Adrenal gland (tissue), 12 donors: ENCODE data around the gene PCDH7. TPM values are rescaled to one million over a fixed set of nuclear protein-coding genes. Genes with fewer than 3 reads are reported as not detected.

Source experiments
- DNase-seq, 7 donors: peaks; one replicate each; pipeline ENCODE4 v3.0.0-alpha.2; 2019 to 2020
- H3K27ac ChIP-seq, 5 donors: fragments of 200-600 bp; sonication (generic) in 4 of 5; 1 replicate in 3 of 5; 2 replicates in 2 of 5; pipeline versions ENCODE4 v1.5.1 to v1.8.0; 2016 to 2020; ENCODE audit warnings: mild to moderate bottlenecking in 1 of 5
- H3K27me3 ChIP-seq: fragments of 200-600 bp; 2 replicates; pipeline ENCODE4 v1.8.0; 2021
- H3K36me3 ChIP-seq, 2 donors: fragments of 200-600 bp; replicated peaks in 1 of 2; 1 replicate in 1 of 2; 2 replicates in 1 of 2; pipeline versions ENCODE4 v1.5.1 to v1.8.0; 2018 to 2022
- H3K4me1 ChIP-seq, 2 donors: fragments of 200-600 bp; replicated peaks in 1 of 2; 1 replicate in 1 of 2; 2 replicates in 1 of 2; pipeline versions ENCODE4 v1.5.1 to v1.8.0; 2018 to 2021
- H3K4me3 ChIP-seq, 4 donors: fragments of 200-600 bp; sonication (generic) in 3 of 4; one replicate each; pipeline ENCODE4 v1.5.1; 2016 to 2018
- H3K9me3 ChIP-seq, 3 donors: fragments of 200-600 bp; sonication (generic) in 1 of 3; replicated peaks in 1 of 3; 1 replicate in 2 of 3; 2 replicates in 1 of 3; pipeline versions ENCODE4 v1.5.1 to v1.8.0; 2016 to 2021
- POLR2A ChIP-seq, 2 donors: fragments of 450-650 bp; IDR thresholded peaks; one replicate each; pipeline ENCODE4 v1.6.1; 2017; ENCODE audit warnings: antibody characterized with exemption in 2 of 2, mild to moderate bottlenecking in 2 of 2, moderate library complexity in 1 of 2
- WGBS, 4 donors: extraction: QIAGEN DNeasy Blood & Tissue Kit in 2 of 4; methylation state at CpG; one replicate each; pipeline versions ENCODE4 v1.1.5 to v1.1.7; 2013 to 2017; 5-methylcytosine and 5-hydroxymethylcytosine counted together
- intact Hi-C, 2 donors: fragments of 100-400 bp; cut with DNase I; formaldehyde crosslinking; loops; one replicate each; pipeline versions ENCODE4 v1.14.1 to v1.15.0; 2022 to 2023
- polyA plus RNA-seq, 3 donors: library from polyadenylated mRNA; stranded (reverse); fragments of 200-250 nt in 2 of 3; fragments of 350-450 nt in 1 of 3; fragmentation: Illumina TruSeq in 1 of 3; extraction: RNeasy Lipid Tissue Mini Kit (QIAGEN cat#74804) in 1 of 3; gene quantifications; one replicate each; pipeline ENCODE4 v1.2.3, GENCODE V29; 2013 to 2014
- total RNA-seq, 9 donors: library from RNA; depleted of rRNA in 4 of 9; stranded (reverse); fragments of >200 nt in 4 of 9; fragments of 120-200 nt in 1 of 9; fragmentation: NEBNext Ultra II Directional in 1 of 9; extraction: Animal tissue kit (Norgen Biotek cat#: 25700) in 1 of 9; gene quantifications; one replicate each; pipeline versions ENCODE4 v1.1.0 to v1.2.4, GENCODE V29; 2013 to 2023
- TF ChIP-seq, protein P1 (sequence below), 6 experiments: fragments of 450-650 bp in 4 of 6; fragments of 200-600 bp in 2 of 6; sonication (generic) in 1 of 6; IDR thresholded peaks; 1 replicate in 5 of 6; 2 replicates in 1 of 6; pipeline versions ENCODE4 v1.5.1 to v1.8.0; 2016 to 2021; ENCODE audit warnings: antibody characterized with exemption in 6 of 6, mild to moderate bottlenecking in 2 of 6, moderate library complexity in 1 of 6
- donor health status: healthy with polysubstance abuse.
- donor health status: Bipolar disorder and iron deficiency.
- donor health status: DM: yes; HTN: yes; CAD: no.
- donor health status: DM: no; HTN: no; CAD: no.
- donor health status: DM: no; HTN: no; CAD: no.
- donor health status: DM: yes; HTN: yes; CAD: no.

The PCDH7 gene
- total and polyA plus RNA-seq, 12 donors = 0.74 to 13.0 (median 4.3) TPM

DNA sequence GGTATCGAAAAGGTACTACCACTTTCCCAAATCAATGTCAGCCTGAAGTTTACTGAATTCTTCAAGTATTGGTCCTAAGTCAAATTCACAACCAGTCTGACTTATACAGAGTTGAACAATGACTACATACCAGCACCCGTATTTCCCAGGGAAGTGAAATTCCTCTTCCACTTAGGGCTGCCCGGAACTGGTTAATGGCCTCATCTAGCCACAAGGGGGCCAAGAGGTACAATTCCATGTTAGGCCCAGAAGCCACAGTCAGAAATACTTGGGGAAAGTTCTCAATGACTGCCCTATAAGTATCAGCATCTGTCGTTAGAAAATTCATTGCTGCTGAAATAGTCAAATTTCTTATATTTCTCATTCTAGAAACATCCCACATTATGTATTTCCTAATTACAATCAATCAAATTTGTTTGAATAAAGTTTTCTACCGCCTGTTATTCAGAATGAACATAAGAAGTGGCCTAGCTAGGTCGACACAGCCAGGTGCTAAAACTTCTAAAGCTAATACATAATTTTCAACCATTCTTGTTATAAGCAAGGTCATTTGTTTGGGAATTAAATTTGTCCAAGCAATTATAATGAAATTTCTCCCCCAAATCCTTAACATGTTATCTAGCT, 5.6 kb upstream of the PCDH7 start:
- TF ChIP-seq, protein P1, sequence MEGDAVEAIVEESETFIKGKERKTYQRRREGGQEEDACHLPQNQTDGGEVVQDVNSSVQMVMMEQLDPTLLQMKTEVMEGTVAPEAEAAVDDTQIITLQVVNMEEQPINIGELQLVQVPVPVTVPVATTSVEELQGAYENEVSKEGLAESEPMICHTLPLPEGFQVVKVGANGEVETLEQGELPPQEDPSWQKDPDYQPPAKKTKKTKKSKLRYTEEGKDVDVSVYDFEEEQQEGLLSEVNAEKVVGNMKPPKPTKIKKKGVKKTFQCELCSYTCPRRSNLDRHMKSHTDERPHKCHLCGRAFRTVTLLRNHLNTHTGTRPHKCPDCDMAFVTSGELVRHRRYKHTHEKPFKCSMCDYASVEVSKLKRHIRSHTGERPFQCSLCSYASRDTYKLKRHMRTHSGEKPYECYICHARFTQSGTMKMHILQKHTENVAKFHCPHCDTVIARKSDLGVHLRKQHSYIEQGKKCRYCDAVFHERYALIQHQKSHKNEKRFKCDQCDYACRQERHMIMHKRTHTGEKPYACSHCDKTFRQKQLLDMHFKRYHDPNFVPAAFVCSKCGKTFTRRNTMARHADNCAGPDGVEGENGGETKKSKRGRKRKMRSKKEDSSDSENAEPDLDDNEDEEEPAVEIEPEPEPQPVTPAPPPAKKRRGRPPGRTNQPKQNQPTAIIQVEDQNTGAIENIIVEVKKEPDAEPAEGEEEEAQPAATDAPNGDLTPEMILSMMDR (IDR thresholded peaks at IDR 0.05) = peak; percentile 27 to 54 (median 47)
- TF ChIP-seq POLR2A (IDR thresholded peaks at IDR 0.05) = no peak
- 39 to 55% (median 53%) methylated on average over 6 of the region's 6 CpGs for WGBS, 4 donors
- Histone ChIP-seq H3K4me1 (peaks cover 0 to 10% of the 10 kb centered on the region in 2 donors), H3K27me3 (peaks cover 18% of the 10 kb centered on the region), H3K27ac (no peak overlapping the region), H3K36me3 (no peaks in the 10 kb centered on the region), H3K4me3 (no peak overlapping the region), H3K9me3 (peaks cover 0 to 6% (median 0%) of the 10 kb centered on the region in 3 donors)
- peak in 3 of 7 donors; percentile 29 to 65 (median 35) for DNase-seq
- intact Hi-C loops = no loop called here

DNA sequence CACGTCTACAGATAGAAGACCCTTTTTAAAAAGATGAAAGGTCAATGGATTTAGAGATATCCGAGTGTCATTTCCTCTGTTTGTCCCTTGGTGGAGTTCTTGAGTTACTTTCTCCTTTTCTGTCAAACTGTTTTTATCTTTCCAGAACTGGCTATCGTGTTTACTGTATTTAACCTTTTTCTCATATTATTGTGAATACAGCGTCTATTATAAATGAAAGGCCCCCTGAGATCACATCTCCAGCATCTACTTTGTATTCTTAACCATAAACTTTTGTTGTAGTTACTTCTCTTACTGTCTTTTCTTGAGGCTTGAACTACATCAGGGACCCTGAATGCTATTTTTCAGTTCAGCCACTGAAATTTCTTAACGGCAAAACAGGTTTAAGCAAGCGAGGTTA, 4.0 kb upstream of the PCDH7 start:
- no peak for DNase-seq
- Histone ChIP-seq H3K36me3 (no peaks in the 10 kb centered on the region), H3K27me3 (peaks cover 30% of the 10 kb centered on the region), H3K9me3 (no peaks in the 10 kb centered on the region), H3K27ac (no peak overlapping the region), H3K4me1 (peaks cover 12 to 16% of the 10 kb centered on the region in 2 donors), H3K4me3 (no peak overlapping the region)
- 4 to 7% (median 4%) methylated on average over 6 of the region's 6 CpGs for WGBS, 4 donors
- intact Hi-C loops = no loop called here
- no peak for TF ChIP-seq POLR2A (IDR thresholded peaks at IDR 0.05)
- TF ChIP-seq, protein P1 (IDR thresholded peaks at IDR 0.05) = peak in 4 of 6 experiments; percentile 10 to 37 (median 30)

DNA sequence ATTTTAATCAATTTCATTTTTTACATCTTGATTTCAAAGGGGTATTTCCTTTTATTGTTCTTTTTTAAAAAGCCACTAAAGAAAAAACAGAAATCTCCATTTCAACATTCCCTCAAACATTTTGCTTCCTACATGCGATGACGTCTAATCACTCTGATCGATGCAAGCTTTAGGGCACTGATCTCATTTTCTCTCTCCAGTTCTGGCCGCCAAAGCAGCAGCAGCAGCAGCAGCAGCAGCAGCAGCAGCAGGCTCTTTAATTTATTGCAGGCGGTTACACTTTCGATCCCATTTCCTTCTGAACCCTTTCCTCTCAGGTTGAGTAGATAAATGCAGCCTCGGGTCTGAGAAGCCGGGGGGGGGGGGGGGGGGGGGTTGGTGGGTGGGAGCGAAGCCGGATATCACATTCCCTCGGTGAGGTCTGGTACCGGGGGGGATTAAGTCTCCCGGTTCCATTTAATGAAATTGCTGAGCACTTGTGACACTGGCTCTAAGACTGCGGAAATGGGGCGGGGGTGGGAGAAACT, 3.4 kb upstream of the PCDH7 start:
- no peak for DNase-seq
- Histone ChIP-seq H3K27ac (peak overlapping the region in 1 of 5 donors; percentile 48), H3K4me1 (peaks cover 13 to 22% of the 10 kb centered on the region in 2 donors), H3K9me3 (no peaks in the 10 kb centered on the region), H3K36me3 (no peaks in the 10 kb centered on the region), H3K27me3 (peaks cover 36% of the 10 kb centered on the region), H3K4me3 (peak overlapping the region in 1 of 4 donors; percentile 56)
- 0 to 3% (median 1%) methylated on average over 12 to 15 of the region's 15 CpGs for WGBS, 4 donors
- TF ChIP-seq, protein P1 (IDR thresholded peaks at IDR 0.05) = no peak
- TF ChIP-seq POLR2A (IDR thresholded peaks at IDR 0.05) = no peak
- intact Hi-C loops = no loop called here

DNA sequence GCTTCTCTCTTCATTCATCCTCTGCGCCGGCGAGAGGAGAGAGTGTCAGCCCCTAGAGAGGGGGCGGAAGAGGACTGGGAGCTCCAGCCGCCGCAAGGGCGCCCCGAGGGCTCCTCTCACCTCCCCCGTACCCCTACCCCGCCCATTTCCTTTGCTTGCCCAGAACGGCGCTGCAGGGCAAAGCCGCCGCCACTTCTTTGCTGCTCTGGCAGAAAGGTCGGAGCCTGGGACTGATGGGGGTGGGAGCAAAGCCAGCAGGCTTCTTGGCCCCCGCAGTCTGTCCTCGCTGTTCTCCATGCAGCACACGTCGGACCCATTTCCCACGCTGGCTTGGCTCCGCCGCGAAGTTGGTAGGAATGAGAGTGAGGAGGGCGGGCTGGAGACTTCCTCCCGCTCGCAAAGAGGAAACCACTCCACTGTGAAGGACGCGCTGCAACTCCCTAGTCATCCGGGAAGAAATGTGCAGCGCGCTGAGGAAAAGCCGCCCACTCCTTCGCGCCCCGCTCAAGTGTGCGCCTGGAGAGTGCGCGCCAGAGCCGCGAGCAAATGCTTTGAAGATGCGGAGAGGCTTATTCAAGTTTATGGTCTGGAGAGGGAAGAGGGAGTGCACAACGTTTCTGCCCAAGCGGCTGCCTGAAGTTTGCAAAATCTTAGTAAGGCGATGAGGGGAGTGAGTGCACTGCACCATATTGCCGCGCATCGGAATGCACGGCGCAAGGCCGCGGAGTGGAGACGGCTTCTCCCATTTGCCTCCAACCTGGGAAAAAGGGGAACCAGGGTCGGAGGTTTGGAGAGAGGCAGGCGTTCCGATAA, 2.8 kb upstream of the PCDH7 start:
- Histone ChIP-seq H3K27me3 (peaks cover 42% of the 10 kb centered on the region), H3K9me3 (no peaks in the 10 kb centered on the region), H3K27ac (peak overlapping the region in 1 of 5 donors; percentile 48), H3K36me3 (no peaks in the 10 kb centered on the region), H3K4me1 (peaks cover 13 to 22% of the 10 kb centered on the region in 2 donors), H3K4me3 (peak overlapping the region in 1 of 4 donors; percentile 56)
- TF ChIP-seq, protein P1 (IDR thresholded peaks at IDR 0.05) = no peak
- no peak for TF ChIP-seq POLR2A (IDR thresholded peaks at IDR 0.05)
- 1% methylated on average over 35 to 55 of the region's 55 CpGs for WGBS, 4 donors
- peak in 3 of 7 donors; percentile 21 to 57 (median 32) for DNase-seq
- intact Hi-C loops = no loop called here
